ENCODE measurements around the gene EXD3. TPM values are rescaled to one million over a fixed set of nuclear protein-coding genes. Genes with fewer than 3 reads are reported as not detected.

The EXD3 gene
- total RNA-seq, 1 donor: 6.1 TPM

- Histone ChIP-seq H3K9me3 (ENCODE audit: low read depth, low read length) (no peaks in the 10 kb centered on the region), H3K4me3 (ENCODE audit: low read length) (no peak overlapping the region), H3K4me1 (ENCODE audit: insufficient read depth, low read length) (peaks cover 9% of the 10 kb centered on the region), H3K27me3 (ENCODE audit: insufficient read depth, low read length) (peaks cover 45% of the 10 kb centered on the region)
These were observed 128.8 kb downstream of the EXD3 start for GRCh38 chr9:137294091-137294680.

- no peaks in the 10 kb centered on the region for H3K9me3 ChIP-seq (ENCODE audit: low read depth, low read length)
- no peak overlapping the region for H3K4me3 ChIP-seq (ENCODE audit: low read length)
- peaks cover 39% of the 10 kb centered on the region for H3K27me3 ChIP-seq (ENCODE audit: insufficient read depth, low read length)
- H3K4me1 ChIP-seq (ENCODE audit: insufficient read depth, low read length): peaks cover 9% of the 10 kb centered on the region
These were observed 129.4 kb downstream of the EXD3 start for GRCh38 chr9:137293482-137294090.

- peaks cover 9% of the 10 kb centered on the region for H3K4me1 ChIP-seq (ENCODE audit: insufficient read depth, low read length)
- H3K4me3 ChIP-seq (ENCODE audit: low read length): no peak overlapping the region
- H3K27me3 ChIP-seq (ENCODE audit: insufficient read depth, low read length): peaks cover 34% of the 10 kb centered on the region
These were observed 129.9 kb downstream of the EXD3 start for GRCh38 chr9:137293094-137293481.

GRCh38 chr9:137286975-137287383, 136.0 kb downstream of the EXD3 start:
- Histone ChIP-seq H3K27me3 (ENCODE audit: insufficient read depth, low read length) (no peaks in the 10 kb centered on the region), H3K4me1 (ENCODE audit: insufficient read depth, low read length) (peaks cover 20% of the 10 kb centered on the region), H3K9me3 (ENCODE audit: low read depth, low read length) (no peaks in the 10 kb centered on the region), H3K4me3 (ENCODE audit: low read length) (no peak overlapping the region)

More at GRCh38 chr9:137293094-137293481, 129.9 kb downstream of the EXD3 start:
- no peaks in the 10 kb centered on the region for H3K9me3 ChIP-seq (ENCODE audit: low read depth, low read length)

- H3K9me3 ChIP-seq (ENCODE audit: low read depth, low read length): no peaks in the 10 kb centered on the region
- H3K4me1 ChIP-seq (ENCODE audit: insufficient read depth, low read length): peaks cover 62% of the 10 kb centered on the region
- no peaks in the 10 kb centered on the region for H3K27me3 ChIP-seq (ENCODE audit: insufficient read depth, low read length)
- no peak overlapping the region for H3K4me3 ChIP-seq (ENCODE audit: low read length)
These were observed 141.4 kb downstream of the EXD3 start for GRCh38 chr9:137281345-137282116.

GRCh38 chr9:137280474-137281344, 142.3 kb downstream of the EXD3 start:
- no peaks in the 10 kb centered on the region for H3K27me3 ChIP-seq (ENCODE audit: insufficient read depth, low read length)
- H3K9me3 ChIP-seq (ENCODE audit: low read depth, low read length): no peaks in the 10 kb centered on the region
- no peak overlapping the region for H3K4me3 ChIP-seq (ENCODE audit: low read length)
- H3K4me1 ChIP-seq (ENCODE audit: insufficient read depth, low read length): peaks cover 64% of the 10 kb centered on the region

- Histone ChIP-seq H3K27me3 (ENCODE audit: insufficient read depth, low read length) (no peaks in the 10 kb centered on the region), H3K9me3 (ENCODE audit: low read depth, low read length) (no peaks in the 10 kb centered on the region), H3K4me1 (ENCODE audit: insufficient read depth, low read length) (peaks cover 65% of the 10 kb centered on the region), H3K4me3 (ENCODE audit: low read length) (no peak overlapping the region)
These were observed 143.1 kb downstream of the EXD3 start for GRCh38 chr9:137279741-137280473.

- Histone ChIP-seq H3K9me3 (ENCODE audit: low read depth, low read length) (no peaks in the 10 kb centered on the region), H3K4me1 (ENCODE audit: insufficient read depth, low read length) (peaks cover 65% of the 10 kb centered on the region), H3K4me3 (ENCODE audit: low read length) (peak overlapping the region; percentile 81), H3K27me3 (ENCODE audit: insufficient read depth, low read length) (no peaks in the 10 kb centered on the region)
These were observed 143.9 kb downstream of the EXD3 start for GRCh38 chr9:137278721-137279711.

- Histone ChIP-seq H3K4me1 (ENCODE audit: insufficient read depth, low read length) (peaks cover 65% of the 10 kb centered on the region), H3K9me3 (ENCODE audit: low read depth, low read length) (no peaks in the 10 kb centered on the region), H3K27me3 (ENCODE audit: insufficient read depth, low read length) (no peaks in the 10 kb centered on the region), H3K4me3 (ENCODE audit: low read length) (peak overlapping the region; percentile 81)
These were observed 144.8 kb downstream of the EXD3 start for GRCh38 chr9:137278061-137278701.

GRCh38 chr9:137277329-137278041, 145.5 kb downstream of the EXD3 start, which contains the start of gene TOR4A:
Gene TOR4A, plus strand, starts transcription at chr9:137277726. Its CDS starts 964 bp downstream, at chr9:137278690.
- no peaks in the 10 kb centered on the region for H3K27me3 ChIP-seq (ENCODE audit: insufficient read depth, low read length)
- H3K9me3 ChIP-seq (ENCODE audit: low read depth, low read length): no peaks in the 10 kb centered on the region
- H3K4me3 ChIP-seq (ENCODE audit: low read length): peak within 1 kb of the TSS; percentile 81
- peaks cover 60% of the 10 kb centered on the region for H3K4me1 ChIP-seq (ENCODE audit: insufficient read depth, low read length)

- H3K4me1 ChIP-seq (ENCODE audit: insufficient read depth, low read length): peaks cover 64% of the 10 kb centered on the region
- H3K9me3 ChIP-seq (ENCODE audit: low read depth, low read length): no peaks in the 10 kb centered on the region
- peak overlapping the region; percentile 81 for H3K4me3 ChIP-seq (ENCODE audit: low read length)
These were observed 146.3 kb downstream of the EXD3 start for GRCh38 chr9:137276473-137277328.

More at GRCh38 chr9:137276473-137277328, 146.3 kb downstream of the EXD3 start:
- no peaks in the 10 kb centered on the region for H3K27me3 ChIP-seq (ENCODE audit: insufficient read depth, low read length)
